ENCODE results near the gene GEMIN5. TPM values are rescaled to one million over a fixed set of nuclear protein-coding genes. Genes with fewer than 3 reads are reported as not detected.

The GEMIN5 gene
- total and polyA plus RNA-seq, 2 of the 8 experiments (the other 6 are each of a cell fraction or from before 2014, with no cell fraction given) = 12.8 to 47.0 TPM

DNA sequence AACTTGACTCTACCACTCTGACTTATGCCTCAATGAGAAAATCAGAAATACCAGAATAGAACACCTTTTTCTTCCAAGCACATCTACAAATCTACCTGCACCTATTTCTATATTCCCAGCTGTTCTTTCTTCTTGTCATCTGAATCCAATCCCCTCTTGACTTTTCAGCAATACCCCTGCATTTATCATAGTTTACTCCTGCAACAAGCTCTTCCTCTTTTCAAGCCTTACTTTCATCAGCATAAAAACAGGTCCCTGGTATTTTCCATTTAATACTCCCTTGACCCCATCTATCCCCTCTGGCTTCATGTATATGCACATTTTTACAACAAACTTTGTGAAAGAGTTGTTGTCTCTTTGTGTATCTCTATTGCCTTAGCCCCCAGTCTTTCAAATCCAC lies 3.1 kb downstream of the GEMIN5 start:
- no peak overlapping the region for H2BK5ac ChIP-seq (ENCODE audit: low read depth, low read length)
- no peak overlapping the region for H2AFZ ChIP-seq (ENCODE audit: low read length)
- no peaks in the 10 kb centered on the region for H3K27me3 ChIP-seq (replicated peaks in 1 of 4; ENCODE audit: control insufficient read depth in 3 of 4, extremely low read depth in 1 of 4, insufficient read depth in 3 of 4, low read length in 3 of 4)
- no peak overlapping the region for H3K4me3 ChIP-seq (ENCODE audit: extremely low read depth in 1 of 4, insufficient read depth in 2 of 4, low read depth in 3 of 4, low read length in 4 of 4)
- H3K79me2 ChIP-seq (ENCODE audit: control insufficient read depth in 1 of 2, insufficient read depth in 2 of 2, low read length in 2 of 2) = peaks cover 5 to 18% of the 10 kb centered on the region in 2 experiments; a peak in 3 of 4 replicates
- H2BK120ac ChIP-seq (replicated peaks; ENCODE audit: low read depth, low read length) = no peak overlapping the region
- H2BK20ac ChIP-seq (ENCODE audit: low read length) = no peak overlapping the region
- H4K8ac ChIP-seq (ENCODE audit: extremely low read depth, insufficient read depth, low read length) = no peak overlapping the region
- CTCF ChIA-PET (ENCODE audit: partially characterized antibody) = no interaction called here
- peaks cover 4% of the 10 kb centered on the region; the same call in 1 of the 2 replicates for H3K23me2 ChIP-seq (ENCODE audit: low read depth, low read length)
- no peak overlapping the region for H2AK5ac ChIP-seq (ENCODE audit: low read depth, low read length)
- no peak overlapping the region for H2BK15ac ChIP-seq (ENCODE audit: low read length)
- H3K4me2 ChIP-seq (ENCODE audit: insufficient read depth in 1 of 2, low read depth in 2 of 2, low read length in 2 of 2) = no peak overlapping the region
- H3K36me3 ChIP-seq (ENCODE audit: control insufficient read depth in 2 of 4, insufficient read depth in 4 of 4, low read length in 3 of 4) = peaks cover 3 to 44% (median 23%) of the 10 kb centered on the region in 4 experiments; a peak in 6 of 8 replicates
- FAIRE-seq (no peak), DNase-seq (ENCODE audit: low read depth in 1 of 2, low spot score in 2 of 2) (no peak)
- H3K79me1 ChIP-seq (ENCODE audit: low read depth, low read length) = no peaks in the 10 kb centered on the region
- no peak overlapping the region for H3K14ac ChIP-seq (ENCODE audit: insufficient read length)
- peaks cover 0 to 2% of the 10 kb centered on the region in 2 experiments for H4K20me1 ChIP-seq (replicated peaks in 1 of 2; ENCODE audit: control insufficient read depth in 1 of 2, insufficient read depth in 2 of 2, low read length in 2 of 2)
- no peak overlapping the region for H4K5ac ChIP-seq (ENCODE audit: insufficient read length, low read depth, low read length)
- no peak overlapping the region for H3K9ac ChIP-seq (replicated peaks in 1 of 4; ENCODE audit: extremely low read depth in 1 of 4, low read depth in 3 of 4, low read length in 3 of 4)
- H3K27ac ChIP-seq (ENCODE audit: low read depth, low read length) = no peak overlapping the region
- H3K23ac ChIP-seq (ENCODE audit: insufficient read length) = no peak overlapping the region
- no peak overlapping the region for H4K91ac ChIP-seq (replicated peaks; ENCODE audit: insufficient read length, low read length)
- no peak overlapping the region for H3K56ac ChIP-seq (replicated peaks; ENCODE audit: insufficient read length, low read depth, low read length)
- no peak overlapping the region for H3K4ac ChIP-seq (replicated peaks; ENCODE audit: insufficient read length, low read depth, low read length)
- H3K18ac ChIP-seq (ENCODE audit: extremely low read depth, low read length) = no peak overlapping the region
- no peaks in the 10 kb centered on the region for H3K9me3 ChIP-seq (ENCODE audit: insufficient read depth in 2 of 2, low read depth in 1 of 2, low read length in 1 of 2)
- no peak overlapping the region for H2BK12ac ChIP-seq (ENCODE audit: low read depth, low read length)
- TF ChIP-seq EP300 (IDR thresholded peaks at IDR 0.05; ENCODE audit: borderline replicate concordance in 1 of 2, low read depth in 2 of 2, low read length in 2 of 2) (no peak), CHD2 (IDR thresholded peaks at IDR 0.05; ENCODE audit: low read length) (no peak), POLR2AphosphoS5 (IDR thresholded peaks at IDR 0.05; ENCODE audit: low read depth, low read length) (no peak), KDM1A (IDR thresholded peaks at IDR 0.05; ENCODE audit: borderline replicate concordance, low read length) (no peak), KDM4A (IDR thresholded peaks at IDR 0.05; ENCODE audit: low read depth, low read length, severe bottlenecking) (no peak), NANOG (IDR thresholded peaks at IDR 0.05; ENCODE audit: insufficient read depth, low read depth, low read length, poor library complexity, severe bottlenecking) (no peak), TAF1 (IDR thresholded peaks at IDR 0.05; ENCODE audit: low read depth, low read length) (no peak), CHD1 (IDR thresholded peaks at IDR 0.05; ENCODE audit: low read depth, low read length) (no peak), CBX8 (IDR thresholded peaks at IDR 0.05; ENCODE audit: borderline replicate concordance, low read depth, low read length) (no peak), CREB1 (IDR thresholded peaks at IDR 0.05) (no peak), FOSL1 (IDR thresholded peaks at IDR 0.05; ENCODE audit: insufficient read depth, low read depth, low read length) (no peak), SIX5 (IDR thresholded peaks at IDR 0.05; ENCODE audit: low read depth, low read length) (no peak), ASH2L (IDR thresholded peaks at IDR 0.05; ENCODE audit: low read length) (no peak), EGR1 (IDR thresholded peaks at IDR 0.05; ENCODE audit: borderline replicate concordance, low read depth, low read length) (no peak), SIRT6 (IDR thresholded peaks at IDR 0.05; ENCODE audit: low read length) (no peak)
- POLR2A ChIA-PET (ENCODE audit: partially characterized antibody) = no interaction called here
- H3K4me1 ChIP-seq (replicated peaks in 1 of 4; ENCODE audit: control insufficient read depth in 3 of 4, insufficient read depth in 4 of 4, low read length in 3 of 4) = peaks cover 0 to 7% (median 4%) of the 10 kb centered on the region in 4 experiments; a peak in 3 of 7 replicates

All from H1 (cell line).